Measurements from ENCODE around the gene CTU2.

Gene CTU2

DNA sequence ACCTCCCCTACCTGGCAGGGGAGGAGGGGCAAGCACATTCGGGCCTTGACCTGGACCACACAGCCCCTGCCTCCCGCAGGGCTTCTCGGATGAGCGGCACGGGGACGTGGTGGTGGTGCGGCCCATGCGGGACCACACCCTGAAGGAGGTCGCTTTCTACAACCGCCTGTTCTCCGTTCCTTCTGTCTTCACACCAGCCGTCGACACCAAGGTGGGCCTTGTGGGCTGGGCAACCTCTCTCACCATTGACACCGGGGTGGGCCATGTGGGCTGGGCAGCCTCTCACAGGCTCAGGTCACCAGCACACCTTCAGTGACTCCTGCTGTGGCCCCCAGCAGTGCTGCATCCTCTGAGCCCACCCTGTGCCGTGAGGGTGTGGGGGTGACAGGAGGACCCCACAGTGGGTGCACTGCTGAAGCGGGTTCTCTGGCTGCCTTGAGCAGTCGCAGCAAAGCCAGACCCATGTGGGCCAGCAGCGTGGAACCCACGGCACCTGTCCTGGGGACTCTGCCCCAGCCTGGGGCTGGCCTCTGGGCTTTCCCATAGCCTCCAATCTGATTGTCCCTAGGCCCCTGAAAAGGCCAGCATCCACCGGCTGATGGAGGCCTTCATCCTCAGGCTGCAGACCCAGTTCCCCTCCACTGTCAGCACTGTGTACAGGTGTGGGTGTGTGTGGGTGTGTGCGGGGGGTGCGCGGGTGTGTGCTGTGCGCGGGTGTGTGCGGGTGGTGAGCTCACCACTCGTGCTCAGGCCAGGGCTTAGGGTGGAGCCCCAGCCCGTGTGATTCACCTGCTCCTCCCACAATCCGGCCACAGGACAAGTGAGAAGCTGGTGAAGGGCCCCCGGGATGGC lies 7.5 kb downstream of the CTU2 start:
- FAIRE-seq = no peak
- DNase-seq (ENCODE audit: low spot score) = peak; percentile 53

DNA sequence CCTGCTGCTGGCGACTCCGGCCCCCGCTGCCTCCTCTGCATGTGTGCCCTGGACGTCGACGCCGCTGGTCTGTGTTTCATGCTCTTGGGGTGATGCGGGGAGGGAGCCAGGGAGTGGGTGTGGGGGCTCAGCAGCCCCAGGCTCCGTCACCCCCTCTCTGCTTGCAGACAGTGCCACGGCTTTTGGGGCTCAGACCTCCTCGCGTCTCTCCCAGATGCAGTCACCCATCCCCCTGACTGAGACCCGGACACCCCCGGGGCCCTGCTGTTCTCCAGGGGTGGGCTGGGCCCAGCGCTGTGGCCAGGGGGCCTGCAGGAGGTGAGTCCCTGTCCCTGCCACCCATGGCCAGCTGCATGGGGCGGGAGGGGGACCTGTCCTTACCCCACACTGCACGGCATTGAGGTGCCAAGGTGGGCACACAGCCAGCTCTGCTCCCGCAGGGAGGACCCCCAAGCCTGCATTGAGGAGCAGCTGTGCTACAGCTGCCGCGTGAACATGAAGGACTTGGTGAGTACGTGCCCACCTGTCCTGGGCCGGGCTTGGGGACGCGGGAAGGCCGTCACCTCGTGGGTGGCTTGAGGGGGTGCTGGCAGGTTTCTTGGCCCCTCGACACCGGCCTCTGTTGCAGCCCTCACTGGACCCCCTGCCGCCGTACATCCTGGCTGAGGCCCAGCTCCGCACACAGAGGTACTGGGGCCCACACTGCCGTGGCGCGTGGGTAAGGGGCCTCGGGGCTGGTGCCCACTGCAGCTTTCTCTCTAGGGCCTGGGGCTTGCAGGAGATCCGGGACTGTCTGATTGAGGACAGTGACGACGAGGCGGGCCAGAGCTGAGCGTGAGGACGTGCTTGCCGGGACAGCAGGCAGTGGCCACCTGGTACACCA lies 8.4 kb downstream of the CTU2 start:
- DNase-seq (ENCODE audit: low spot score) (no peak), FAIRE-seq (no peak)

DNA sequence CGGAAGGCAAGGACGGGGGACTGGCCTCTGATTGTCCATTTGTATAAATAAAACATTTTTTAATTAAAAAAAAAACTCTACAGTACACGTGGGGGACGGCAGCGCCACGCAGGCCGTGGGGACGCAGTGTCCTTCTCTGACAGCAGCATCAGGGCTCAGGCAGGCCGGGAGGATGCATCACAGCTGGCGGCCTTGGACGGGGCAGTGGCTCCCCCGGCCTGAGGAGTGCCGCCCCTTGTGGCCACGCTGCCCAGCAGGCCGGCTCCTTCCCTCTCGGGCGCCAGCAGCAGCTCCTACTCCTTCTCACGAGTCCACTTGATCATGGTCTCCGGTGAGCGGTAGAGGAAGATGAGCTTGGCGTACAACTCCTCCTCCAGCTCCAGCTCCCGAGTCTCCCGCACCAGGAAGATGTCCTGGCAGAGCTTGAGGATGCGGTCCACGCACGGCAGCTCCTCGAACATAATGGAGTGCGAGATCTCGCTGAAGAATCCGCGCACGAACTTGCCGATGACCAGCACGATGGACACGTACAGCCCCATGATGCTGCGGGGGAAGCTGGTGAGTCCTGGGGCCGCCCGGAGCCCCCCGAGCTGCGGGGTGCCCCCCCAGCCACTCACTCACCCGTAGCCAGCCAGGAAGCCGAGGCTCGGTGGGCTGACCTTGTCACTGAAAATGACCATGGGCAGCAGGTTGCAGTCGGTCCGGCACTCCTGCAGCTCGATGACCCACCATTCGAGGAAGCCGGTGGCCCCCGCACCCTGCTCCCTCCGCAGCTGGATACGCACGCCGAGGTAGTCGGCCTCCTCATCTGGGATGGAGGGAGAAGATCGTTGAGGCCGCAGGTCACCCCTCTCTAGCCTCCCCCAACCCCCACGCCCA lies 9.2 kb downstream of the CTU2 start:
- DNase-seq (ENCODE audit: low spot score) = no peak
- FAIRE-seq = no peak

DNA sequence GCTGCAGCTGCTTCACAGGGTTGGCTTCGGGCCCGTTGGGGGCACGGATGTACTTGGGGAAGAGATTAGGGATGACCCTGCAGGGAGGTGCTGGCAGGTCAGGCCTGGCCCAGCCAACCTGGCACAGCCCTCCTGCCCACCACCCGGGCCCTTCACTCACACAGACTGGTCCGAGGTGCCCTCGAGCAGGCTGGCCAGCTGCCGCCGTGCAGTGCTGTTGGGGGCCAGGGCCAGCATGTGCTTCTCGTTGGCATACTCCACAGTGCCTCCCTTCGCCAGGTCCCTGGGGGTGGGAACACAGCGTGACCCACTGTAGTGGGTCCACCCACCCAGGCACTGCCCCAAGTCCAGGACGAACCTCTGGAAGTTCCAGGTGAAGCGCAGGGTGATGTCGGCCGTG lies 9.9 kb downstream of the CTU2 start:
- FAIRE-seq = no peak

DNA sequence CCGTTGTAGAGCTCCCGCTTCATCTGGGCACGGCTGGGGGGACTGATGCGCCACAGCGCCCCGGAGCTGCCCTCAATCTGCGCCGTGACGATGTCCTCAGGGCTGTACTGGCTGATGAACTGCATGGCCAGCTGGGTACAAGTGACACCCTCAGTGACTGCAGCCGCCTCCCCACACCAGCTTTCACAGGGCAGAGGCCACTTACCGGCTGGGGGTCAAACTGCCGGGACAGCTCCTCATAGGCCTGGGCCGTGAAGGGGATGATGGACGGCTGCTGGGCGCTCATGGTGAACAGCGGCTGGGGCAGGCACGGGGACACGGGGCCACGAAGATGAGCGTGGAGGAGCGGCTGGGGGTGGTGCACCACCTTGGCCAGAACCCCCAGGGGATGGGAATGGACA lies 10.3 kb downstream of the CTU2 start:
- FAIRE-seq = no peak
- no peak for DNase-seq (ENCODE audit: low spot score)

More for the DNA sequence above, 9.9 kb downstream of the CTU2 start:
- no peak for DNase-seq (ENCODE audit: low spot score)

DNA sequence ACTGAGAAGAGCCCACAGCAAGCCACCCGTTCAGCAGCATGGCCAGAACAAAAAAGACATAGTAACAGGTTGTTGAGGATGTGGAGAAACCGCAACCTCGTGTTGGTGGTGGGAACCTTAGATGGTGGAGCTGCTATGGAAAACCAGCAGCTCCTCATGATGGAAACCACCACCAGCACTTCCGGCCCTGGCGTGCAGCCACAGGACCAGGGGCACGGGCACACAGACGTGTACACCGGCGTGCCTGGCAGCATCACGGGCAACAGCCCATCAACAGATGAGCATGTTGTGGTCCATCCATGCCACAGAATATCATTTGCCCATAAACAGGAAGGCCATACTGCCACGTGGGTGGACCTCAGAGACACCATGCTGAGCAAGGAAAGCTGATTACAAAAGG lies 11.9 kb downstream of the CTU2 start:
- DNase-seq (ENCODE audit: low spot score) (no peak), FAIRE-seq (no peak)

DNA sequence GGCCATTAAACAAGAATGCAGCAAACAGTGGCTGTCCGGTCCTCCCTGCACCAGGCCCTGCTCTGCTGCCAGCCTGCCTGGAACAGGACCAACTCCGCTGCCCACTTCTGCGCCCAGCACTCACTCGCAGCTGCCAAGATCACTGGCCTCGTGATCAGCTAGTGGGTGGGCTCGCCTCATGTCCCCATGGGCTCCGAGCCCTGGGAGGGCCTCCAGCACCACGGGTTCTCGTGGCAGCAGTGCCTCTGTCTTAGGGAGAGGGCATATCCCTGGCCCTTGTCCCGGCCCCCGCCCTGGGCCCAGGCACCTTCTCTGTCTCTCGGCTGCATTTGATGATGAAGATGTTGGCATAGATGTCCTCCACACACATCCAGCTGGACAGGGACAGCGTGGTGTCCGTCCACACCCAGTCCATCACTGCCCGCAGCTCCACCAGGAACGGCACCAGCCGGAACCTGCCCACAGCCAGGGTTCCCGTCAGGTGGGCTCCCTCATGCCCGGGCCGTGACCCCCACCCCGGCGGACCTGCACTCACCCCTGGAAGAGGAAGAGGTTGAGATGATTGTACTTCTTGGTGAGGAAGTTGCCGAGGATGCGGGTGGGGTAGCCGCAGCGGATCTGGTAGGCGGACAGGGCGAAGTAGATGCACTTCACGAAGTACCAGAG lies 13.1 kb downstream of the CTU2 start:
- no peak for FAIRE-seq
- no peak for DNase-seq (ENCODE audit: low spot score)

DNA sequence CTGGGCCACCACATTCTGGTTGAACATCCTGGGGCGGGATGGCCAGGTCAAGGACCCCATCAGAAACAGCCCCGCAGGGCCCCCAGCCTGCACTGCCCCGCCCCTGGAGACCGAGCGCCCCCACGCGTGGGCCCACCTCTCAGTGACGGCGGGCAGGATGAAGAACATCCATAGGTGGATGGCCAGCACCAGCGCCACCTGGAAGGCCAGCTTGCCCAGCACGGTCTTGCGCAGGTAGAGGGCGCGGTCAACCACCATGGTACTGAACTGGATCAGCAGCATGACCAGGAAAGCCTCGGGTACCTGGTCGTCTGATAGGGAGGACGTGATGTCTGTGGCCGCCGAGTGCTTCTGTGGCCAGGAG lies 13.6 kb downstream of the CTU2 start:
- FAIRE-seq (no peak), DNase-seq (ENCODE audit: low spot score) (no peak)

DNA sequence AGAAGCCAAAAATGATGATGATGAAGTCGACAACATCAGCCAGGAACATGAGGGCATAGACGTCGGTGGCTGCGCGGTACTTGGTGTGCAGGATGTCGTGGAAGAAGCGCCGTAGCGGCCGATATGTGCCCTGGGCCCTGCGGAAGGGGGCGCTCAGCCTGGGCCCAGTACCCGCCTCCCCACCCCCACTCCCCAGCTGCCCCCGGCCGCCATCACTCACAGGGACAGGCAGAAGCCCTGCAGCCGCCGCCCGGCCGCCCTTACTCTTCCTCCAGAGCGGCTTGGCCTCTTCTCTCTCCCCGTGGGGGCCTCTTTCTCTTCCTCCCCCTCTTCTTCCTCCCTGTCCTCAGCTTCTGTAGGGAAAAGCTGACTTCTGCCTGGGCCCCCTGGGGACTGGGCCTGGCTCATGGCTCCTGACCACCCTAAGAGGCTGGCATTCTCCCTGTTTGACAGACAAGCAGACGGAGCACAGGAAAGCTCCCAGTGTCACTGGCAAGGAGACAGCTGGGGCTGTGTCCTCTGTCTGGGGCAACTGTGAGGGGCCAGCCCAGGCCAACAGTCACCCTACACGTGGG lies 14.2 kb downstream of the CTU2 start:
- DNase-seq (ENCODE audit: low spot score) (no peak), FAIRE-seq (no peak)

DNA sequence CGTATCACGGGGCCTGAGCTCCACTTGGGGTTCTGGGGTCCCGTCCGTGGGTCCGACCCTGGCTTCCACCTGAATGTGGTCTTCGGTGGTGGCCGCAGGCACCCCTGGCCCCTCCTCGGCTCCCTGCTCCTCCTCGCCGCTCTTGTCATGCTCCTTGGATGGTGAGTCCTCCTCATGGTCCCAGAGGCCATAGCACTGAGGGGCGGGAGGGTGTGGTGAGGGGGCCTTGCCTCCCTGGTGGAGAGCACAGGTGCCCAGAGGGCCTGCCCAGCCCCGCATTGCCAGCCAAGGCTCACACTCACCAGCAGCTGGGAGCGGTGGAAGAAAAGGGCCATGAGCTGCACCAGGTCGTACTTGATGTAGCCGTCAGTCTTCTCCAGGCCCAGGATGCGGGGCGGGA lies 14.9 kb downstream of the CTU2 start:
- DNase-seq (ENCODE audit: low spot score) = no peak
- no peak for FAIRE-seq

DNA sequence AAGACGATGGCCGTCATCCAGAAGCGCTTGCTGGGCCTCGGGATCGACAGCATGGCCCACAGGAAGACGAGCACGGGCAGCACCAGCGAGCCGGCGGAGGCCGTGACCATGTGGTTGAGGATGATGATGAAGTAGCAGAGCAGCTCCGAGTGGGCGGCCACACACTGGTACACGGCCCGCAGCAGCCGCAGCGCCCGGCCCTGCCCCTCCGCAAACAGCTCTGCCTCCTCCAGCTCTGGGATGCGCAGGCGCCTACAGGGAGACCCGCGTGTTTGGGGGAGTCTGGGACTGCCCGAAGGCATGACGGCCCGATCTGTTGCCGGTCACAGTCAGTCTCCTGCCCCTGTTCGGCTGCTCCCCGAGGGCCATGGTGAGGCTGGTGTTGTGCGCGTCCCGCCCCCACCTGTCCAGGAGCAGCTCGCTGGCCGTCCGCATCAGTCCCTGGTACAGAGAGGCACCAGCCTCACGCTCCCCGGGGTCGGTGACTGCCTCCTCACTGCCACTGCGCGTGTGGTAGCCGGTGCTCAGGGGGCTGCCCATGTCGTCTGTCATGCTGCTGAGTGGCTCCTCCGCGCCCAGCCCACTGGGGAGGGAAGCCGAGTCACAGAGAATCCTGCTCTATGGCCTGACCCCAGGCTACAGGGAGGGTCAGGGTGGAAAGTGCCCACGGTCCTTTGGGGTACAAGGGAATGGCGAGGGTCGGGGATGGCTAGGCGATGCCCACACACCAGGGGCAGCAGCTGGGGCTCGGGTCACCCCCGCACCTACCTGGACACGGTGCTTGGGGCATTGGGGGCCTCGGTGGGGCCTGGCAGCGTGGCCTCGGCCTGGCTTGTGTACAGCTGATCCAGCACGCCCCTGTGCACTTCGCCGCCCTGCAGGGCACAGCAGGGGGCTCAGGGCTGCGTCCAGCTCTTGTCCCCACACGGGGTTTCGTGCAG lies 15.8 kb downstream of the CTU2 start:
- no peak for FAIRE-seq
- DNase-seq (ENCODE audit: low spot score) = no peak

DNA sequence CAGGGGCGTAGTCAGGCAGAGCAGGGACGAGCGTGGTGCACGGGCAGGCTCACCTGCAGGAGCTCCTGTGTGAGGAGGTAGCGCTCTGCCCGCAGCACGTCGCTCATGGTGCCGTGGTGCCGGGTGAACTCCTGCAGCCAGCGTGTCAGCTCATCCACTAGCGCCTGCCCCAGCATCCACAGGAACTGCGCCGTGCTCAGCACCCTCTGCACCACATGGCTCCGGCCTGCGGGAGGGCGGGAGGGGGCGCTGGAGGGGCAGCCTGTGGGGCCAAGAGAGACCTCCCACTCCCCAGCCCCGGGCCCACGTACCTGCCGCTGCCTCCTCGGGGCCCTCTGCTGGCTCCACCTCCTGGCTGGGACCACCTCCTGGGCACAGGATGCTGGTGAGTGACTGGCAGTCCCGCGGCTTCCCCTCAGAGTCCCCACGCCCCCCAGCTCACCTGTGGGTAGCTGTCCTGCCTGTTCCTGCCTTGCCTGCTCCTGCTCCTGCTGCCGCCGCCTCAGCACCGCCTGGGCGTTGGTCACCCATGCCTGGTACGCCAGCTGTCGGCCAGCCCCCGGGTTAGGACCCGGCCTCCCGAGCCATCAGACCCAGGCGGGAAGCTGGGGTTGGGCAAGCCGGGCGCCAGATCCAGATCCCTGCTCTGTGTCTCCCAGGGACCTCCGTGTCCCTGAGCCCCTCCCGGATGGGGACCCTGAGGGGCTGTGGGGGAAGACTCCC lies 16.6 kb downstream of the CTU2 start:
- no peak for FAIRE-seq

DNA sequence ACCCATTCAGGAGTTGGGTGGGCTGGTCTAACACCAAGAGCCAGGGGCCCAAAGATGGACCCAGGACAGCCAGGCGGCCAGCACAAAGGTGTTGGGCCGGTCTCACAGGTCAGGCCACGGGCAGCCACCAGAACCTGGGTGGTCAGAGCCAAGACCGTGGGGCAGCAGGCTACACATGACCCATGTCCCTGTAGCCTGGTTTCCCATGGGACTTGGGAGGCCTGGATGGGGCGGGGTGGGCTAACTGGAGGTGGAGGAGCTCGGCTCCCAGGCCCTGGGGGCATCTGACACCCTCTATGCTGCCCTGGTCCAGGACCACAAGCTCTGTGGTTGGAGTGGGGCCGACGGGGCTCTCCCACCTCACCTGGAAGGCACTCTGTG lies 17.2 kb downstream of the CTU2 start:
- no peak for DNase-seq (ENCODE audit: low spot score)

More for the DNA sequence above, 16.6 kb downstream of the CTU2 start:
- DNase-seq (ENCODE audit: low spot score) = no peak

DNA sequence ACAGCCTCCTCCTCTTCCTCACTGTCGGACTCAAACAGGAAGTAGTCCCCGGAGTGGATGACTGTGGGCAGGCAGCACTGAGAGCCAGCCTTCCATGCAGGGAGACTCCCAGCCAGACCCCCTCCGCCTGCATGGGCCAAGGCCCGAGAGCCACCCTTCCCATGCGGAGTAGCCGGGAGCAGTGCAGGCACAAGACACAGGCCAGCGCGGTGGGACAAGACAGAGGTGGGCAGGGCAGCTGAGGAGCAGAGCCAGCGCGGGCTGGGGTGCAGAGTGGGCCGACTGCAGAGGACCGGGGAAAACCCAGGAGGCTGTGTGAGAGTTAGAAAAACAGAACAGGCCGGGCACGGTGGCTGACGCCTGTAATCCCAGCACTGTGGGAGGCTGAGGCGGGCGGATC lies 17.6 kb downstream of the CTU2 start:
- DNase-seq (ENCODE audit: low spot score) (no peak), FAIRE-seq (no peak)

More for the DNA sequence above, 17.2 kb downstream of the CTU2 start:
- FAIRE-seq = no peak

DNA sequence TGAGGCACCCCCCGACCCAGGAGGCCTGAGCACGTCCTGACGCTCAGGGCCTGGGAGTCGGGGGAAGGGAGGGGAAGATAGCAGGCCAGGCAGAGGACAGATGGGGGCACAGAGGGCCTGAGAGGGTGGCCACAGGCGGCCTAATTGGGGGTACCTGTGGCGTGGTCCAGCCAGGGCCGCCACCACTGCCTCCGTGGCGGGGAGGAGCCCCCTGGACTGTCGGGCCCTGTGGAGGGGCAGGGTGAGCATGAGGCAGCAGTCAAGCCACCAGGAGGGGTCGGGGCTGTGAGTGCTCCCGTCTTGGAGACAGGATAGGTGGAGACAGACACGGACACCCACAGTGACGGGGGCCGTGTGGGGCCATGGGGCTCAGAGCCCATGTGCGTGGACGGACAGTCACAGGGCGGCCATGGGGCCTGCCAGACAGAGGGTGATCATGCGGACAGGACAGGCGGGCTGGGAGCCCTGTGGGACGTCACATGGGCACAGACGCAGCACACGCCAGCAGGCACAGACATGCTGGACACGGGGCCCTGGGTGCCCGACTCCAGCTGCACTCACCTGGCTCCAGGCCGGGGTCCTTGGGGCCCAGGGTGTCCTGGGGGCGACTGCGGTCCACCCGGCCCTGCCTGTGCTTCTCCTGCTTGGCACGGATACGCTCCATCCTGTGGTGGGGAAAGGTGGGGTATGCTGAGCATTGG lies 18.7 kb downstream of the CTU2 start:
- no peak for FAIRE-seq

DNA sequence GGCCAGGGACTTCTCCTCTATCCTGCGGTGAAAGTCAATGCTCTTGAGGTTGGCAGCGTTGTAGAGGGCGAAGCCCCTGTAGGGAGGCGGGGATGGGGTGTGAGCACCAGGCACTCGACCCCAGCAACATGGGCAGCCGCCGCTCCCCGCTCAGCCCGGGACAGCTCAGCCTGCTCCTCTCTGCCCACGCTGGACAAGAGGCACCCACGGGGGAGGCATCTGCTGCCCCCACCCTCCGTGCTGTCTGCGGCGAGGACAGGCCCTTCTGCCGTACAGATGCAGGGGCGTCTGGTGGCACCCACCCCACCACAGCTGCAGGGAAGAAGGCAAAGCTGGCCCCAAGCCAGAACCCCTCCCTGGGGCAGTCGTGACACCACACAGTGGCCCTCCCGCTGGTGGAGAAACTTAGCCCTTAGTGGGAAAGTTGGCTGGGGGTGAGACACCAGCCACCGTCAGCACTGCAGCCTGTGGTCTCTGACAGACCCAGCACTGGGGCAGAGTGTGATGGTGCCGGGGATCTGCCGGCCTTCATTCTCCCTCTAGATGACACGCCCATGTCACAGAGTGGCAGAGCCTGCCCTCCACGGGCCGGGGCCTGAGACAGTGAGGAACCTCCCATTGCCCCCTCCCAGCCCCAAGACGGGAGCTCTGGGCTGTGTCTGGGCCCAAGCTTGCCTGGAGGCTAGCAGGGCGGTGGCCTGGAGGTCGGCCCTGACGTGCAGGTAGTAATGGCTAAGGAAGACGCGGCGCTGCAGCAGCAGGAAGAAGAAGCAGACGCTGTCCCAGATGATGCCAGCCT lies 19.5 kb downstream of the CTU2 start:
- FAIRE-seq (no peak), DNase-seq (ENCODE audit: low spot score) (no peak)

More for the DNA sequence above, 18.7 kb downstream of the CTU2 start:
- DNase-seq (ENCODE audit: low spot score) = no peak

DNA sequence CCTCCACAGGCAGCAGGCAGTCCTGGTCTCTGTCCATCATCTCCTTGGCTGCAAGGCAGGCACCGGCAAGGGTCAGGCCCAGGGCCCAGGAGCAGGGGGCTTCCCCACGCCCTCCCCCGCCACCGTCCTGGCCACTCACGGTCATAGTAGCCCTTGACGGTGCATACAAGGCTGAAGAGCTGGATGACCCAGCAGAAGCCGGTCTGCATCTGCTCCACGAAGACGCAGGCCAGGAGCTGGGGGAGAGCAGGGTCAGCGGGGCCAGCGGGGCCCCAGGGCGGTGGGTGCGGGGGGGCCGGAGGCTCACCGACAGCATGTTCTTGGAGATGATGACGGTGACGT lies 20.1 kb downstream of the CTU2 start:
- FAIRE-seq = no peak
- DNase-seq (ENCODE audit: low spot score) = no peak

DNA sequence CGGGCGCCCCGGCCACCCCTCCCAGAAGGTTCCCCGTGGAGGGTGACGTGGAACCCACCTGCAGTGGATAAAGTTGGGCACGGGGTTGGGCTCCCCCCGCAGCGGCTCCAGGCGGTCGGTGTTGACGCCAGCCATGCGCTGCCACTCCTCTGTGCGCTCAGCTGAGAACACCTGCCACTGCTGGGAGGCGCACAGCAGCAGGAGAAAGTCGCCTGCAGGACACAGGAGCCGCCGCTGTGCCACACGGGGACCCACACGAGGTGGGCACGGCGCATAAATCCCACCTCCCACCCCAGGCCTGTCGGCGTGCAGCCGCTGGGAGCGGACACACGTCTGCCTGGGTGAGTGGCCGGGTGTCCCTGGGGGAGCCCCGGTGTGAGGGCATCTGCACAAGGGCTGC lies 20.7 kb downstream of the CTU2 start:
- no peak for FAIRE-seq

More for the DNA sequence above, 20.7 kb downstream of the CTU2 start:
- DNase-seq (ENCODE audit: low spot score) = no peak

Data from RCC 7860 (cell line).